Gastrocnemius medialis (tissue), 4 donors: ENCODE data around the gene SPATA25. TPM values are rescaled to one million over a fixed set of nuclear protein-coding genes. Genes with fewer than 3 reads are reported as not detected.

Source experiments
- ATAC-seq, 2 donors: fragments of 150-250 bp; one replicate each; pipeline ENCODE4 v1.9.1; 2016
- DNase-seq, 2 donors: peaks; one replicate each; pipeline ENCODE4 v3.0.0-alpha.2; 2019
- H3K27ac ChIP-seq, 4 donors: fragments of 200-600 bp; sonication (generic); 1 replicate in 1 of 4; 2 replicates in 3 of 4; pipeline ENCODE4 v1.5.1; 2016 to 2018; ENCODE audit warnings: mild to moderate bottlenecking in 2 of 4, moderate library complexity in 1 of 4
- H3K27me3 ChIP-seq, 3 donors: fragments of 200-600 bp; sonication (generic) in 2 of 3; 1 replicate in 1 of 3; 2 replicates in 2 of 3; pipeline versions ENCODE4 v1.5.1 to v1.6.0; 2016 to 2019; ENCODE audit warnings: mild to moderate bottlenecking in 1 of 3, moderate library complexity in 1 of 3
- H3K36me3 ChIP-seq, 2 donors: fragments of 200-600 bp; sonication (generic) in 1 of 2; one replicate each; pipeline ENCODE4 v1.5.1; 2017 to 2018
- H3K4me1 ChIP-seq, 2 donors: fragments of 200-600 bp; sonication (generic) in 1 of 2; one replicate each; pipeline ENCODE4 v1.5.1; 2016 to 2017; ENCODE audit warnings: mild to moderate bottlenecking in 2 of 2
- H3K4me3 ChIP-seq, 4 donors: fragments of 200-600 bp; sonication (generic) in 3 of 4; 1 replicate in 1 of 4; 2 replicates in 3 of 4; pipeline ENCODE4 v1.5.1; 2016 to 2019; ENCODE audit warnings: mild to moderate bottlenecking in 2 of 4
- H3K9me3 ChIP-seq, 3 donors: fragments of 200-600 bp; sonication (generic) in 2 of 3; 1 replicate in 1 of 3; 2 replicates in 2 of 3; pipeline ENCODE4 v1.5.1; 2016 to 2019
- CTCF ChIP-seq, 5 experiments: fragments of 450-650 bp in 3 of 5; fragments of 200-600 bp in 2 of 5; sonication (generic) in 2 of 5; IDR thresholded peaks in 4 of 5; conservative IDR thresholded peaks in 1 of 5; 1 replicate in 4 of 5; 2 replicates in 1 of 5; pipeline ENCODE4 v1.5.1; 2016 to 2019; ENCODE audit warnings: antibody characterized with exemption in 5 of 5, mild to moderate bottlenecking in 3 of 5, moderate library complexity in 3 of 5
- POLR2A ChIP-seq, 2 donors: fragments of 450-650 bp; IDR thresholded peaks; one replicate each; pipeline ENCODE4 v1.6.1; 2017; ENCODE audit warnings: antibody characterized with exemption in 2 of 2, mild to moderate bottlenecking in 2 of 2, moderate library complexity in 2 of 2
- in situ Hi-C, 4 donors: fragments of 200-750 bp; cut with MboI; loops; one replicate each; pipeline versions ENCODE4 v1.15.0 to v1.8.0; 2017; ENCODE audit warnings: low sequenced_read_pairs in 4 of 4
- intact Hi-C: fragments of 100-400 bp; cut with DNase I; formaldehyde crosslinking; loops from one replicate; pipeline ENCODE4 v1.15.1; 2023; ENCODE audit warnings: low total_unique reads
- total RNA-seq, 4 donors: library from RNA; depleted of rRNA; stranded (reverse); fragments of >200 nt; gene quantifications; one replicate each; pipeline versions ENCODE4 v1.1.0 to v1.2.3, GENCODE V29; 2016

The SPATA25 gene
- total RNA-seq, 4 donors from 2014 or later: 0.71 to 4.1 (median 1.8) TPM; not detected in 1

GRCh38 chr20:45848969-45849582 lies 38.3 kb downstream of the SPATA25 start:
- Histone ChIP-seq H3K4me3 (no peak overlapping the region), H3K27ac (peak overlapping the region in 1 of 4 donors; percentile 31), H3K36me3 (peaks cover 0 to 51% of the 10 kb centered on the region in 2 donors), H3K9me3 (no peaks in the 10 kb centered on the region), H3K27me3 (no peaks in the 10 kb centered on the region), H3K4me1 (peaks cover 0 to 10% of the 10 kb centered on the region in 2 donors)
- no peak for DNase-seq
- in situ Hi-C loops (no loop called here), intact Hi-C loops (no loop called here)
- ATAC-seq: no peak
- TF ChIP-seq POLR2A (IDR thresholded peaks at IDR 0.05) (no peak), CTCF (IDR thresholded peaks at IDR 0.05 in 4 of 5, conservative IDR thresholded peaks at IDR 0.05 in 1 of 5) (no peak)

DNA sequence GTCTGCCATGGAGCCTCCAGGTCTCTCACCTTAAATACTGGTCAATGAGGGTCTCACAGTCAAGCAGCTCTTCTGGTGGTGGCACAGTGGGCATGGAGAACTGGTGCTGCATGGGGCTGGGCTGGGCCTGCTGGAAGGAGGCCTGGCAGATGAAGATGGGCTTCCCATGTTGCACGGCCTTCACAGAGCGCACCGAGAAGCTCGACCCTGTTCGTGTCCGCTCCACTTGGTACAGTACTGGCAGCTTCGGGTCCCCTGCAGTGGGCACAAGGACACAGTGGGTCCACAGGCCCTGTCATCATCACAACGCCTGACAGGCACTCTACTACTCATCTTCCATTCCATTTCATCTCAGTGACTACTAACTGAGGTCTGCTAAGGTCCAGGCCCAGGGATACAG lies 39.0 kb downstream of the SPATA25 start:
- DNase-seq: no peak
- H3K9me3 ChIP-seq: no peaks in the 10 kb centered on the region
- peak overlapping the region in 1 of 4 donors; percentile 31 for H3K27ac ChIP-seq
- no peak for TF ChIP-seq POLR2A (IDR thresholded peaks at IDR 0.05)
- no peak for TF ChIP-seq CTCF (IDR thresholded peaks at IDR 0.05 in 4 of 5, conservative IDR thresholded peaks at IDR 0.05 in 1 of 5)
- no peak overlapping the region for H3K4me3 ChIP-seq
- intact Hi-C loops (no loop called here), in situ Hi-C loops (no loop called here)
- ATAC-seq: no peak
- no peaks in the 10 kb centered on the region for H3K27me3 ChIP-seq
- peaks cover 3 to 17% of the 10 kb centered on the region in 2 donors for H3K4me1 ChIP-seq
- peaks cover 0 to 51% of the 10 kb centered on the region in 2 donors for H3K36me3 ChIP-seq

DNA sequence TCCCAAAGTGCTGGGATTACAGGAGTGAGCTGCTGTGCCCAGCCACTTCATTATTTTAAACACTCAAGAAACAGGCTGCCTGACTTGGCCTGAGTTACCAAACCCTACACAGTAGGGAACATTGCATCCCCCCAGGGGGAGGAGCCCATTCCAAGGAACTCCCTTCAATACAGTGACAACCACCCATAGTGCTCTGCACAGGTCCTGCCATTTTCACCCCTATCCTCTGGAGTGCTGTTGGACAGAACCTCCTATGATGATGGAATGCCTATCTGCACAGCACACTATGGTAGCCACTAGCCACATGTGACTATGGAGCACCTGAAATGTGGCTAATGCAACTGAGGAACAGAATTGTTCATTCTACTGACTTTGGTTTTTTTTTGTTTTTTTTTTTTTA lies 42.0 kb downstream of the SPATA25 start:
- in situ Hi-C loops: no loop called here
- intact Hi-C loops: no loop called here
- Histone ChIP-seq H3K27me3 (no peaks in the 10 kb centered on the region), H3K36me3 (peaks cover 0 to 72% of the 10 kb centered on the region in 2 donors), H3K4me1 (peaks cover 23 to 44% of the 10 kb centered on the region in 2 donors), H3K9me3 (no peaks in the 10 kb centered on the region), H3K4me3 (no peak overlapping the region), H3K27ac (peak overlapping the region in 3 of 4 donors; percentile 14 to 95 (median 42))
- no peak for ATAC-seq
- DNase-seq: no peak
- TF ChIP-seq POLR2A (IDR thresholded peaks at IDR 0.05): no peak

DNA sequence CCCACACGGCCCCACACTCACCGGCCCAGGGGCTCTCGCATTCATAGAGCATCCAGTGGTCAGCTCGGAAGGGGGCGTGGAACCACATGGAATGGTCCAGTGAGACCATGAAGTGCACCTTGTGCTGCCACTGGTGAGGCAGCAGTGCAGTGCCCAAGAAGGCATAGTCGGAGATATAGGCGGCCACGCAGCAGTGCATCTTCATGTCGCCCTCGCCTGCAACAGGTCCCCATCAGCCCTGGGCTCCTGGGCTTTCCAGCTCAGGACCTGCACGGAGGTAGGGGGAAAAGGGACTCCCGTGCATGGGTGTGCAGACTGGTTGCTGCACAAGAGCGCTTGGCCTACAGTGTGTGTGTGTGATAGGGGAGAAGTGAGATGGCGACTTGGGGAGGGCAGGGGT lies 43.9 kb downstream of the SPATA25 start:
- intact Hi-C loops (no loop called here), in situ Hi-C loops (no loop called here)
- Histone ChIP-seq H3K4me1 (peaks cover 27 to 50% of the 10 kb centered on the region in 2 donors), H3K27ac (peak overlapping the region; percentile 61 to 96 (median 84)), H3K9me3 (no peaks in the 10 kb centered on the region), H3K4me3 (no peak overlapping the region), H3K27me3 (no peaks in the 10 kb centered on the region), H3K36me3 (peaks cover 0 to 75% of the 10 kb centered on the region in 2 donors)
- ATAC-seq (no peak), DNase-seq (no peak)
- no peak for TF ChIP-seq CTCF (IDR thresholded peaks at IDR 0.05 in 4 of 5, conservative IDR thresholded peaks at IDR 0.05 in 1 of 5)
- TF ChIP-seq POLR2A (IDR thresholded peaks at IDR 0.05): no peak

GRCh38 chr20:45842169-45842812 lies 45.1 kb downstream of the SPATA25 start:
- Histone ChIP-seq H3K27ac (peak overlapping the region; percentile 61 to 96 (median 84)), H3K4me1 (peaks cover 36 to 55% of the 10 kb centered on the region in 2 donors), H3K36me3 (peaks cover 0 to 79% of the 10 kb centered on the region in 2 donors), H3K27me3 (no peaks in the 10 kb centered on the region), H3K4me3 (no peak overlapping the region), H3K9me3 (no peaks in the 10 kb centered on the region)
- no peak for DNase-seq
- intact Hi-C loops (no loop called here), in situ Hi-C loops (no loop called here)
- peak; percentile 62 to 67 for ATAC-seq
- TF ChIP-seq POLR2A (IDR thresholded peaks at IDR 0.05) (no peak), CTCF (IDR thresholded peaks at IDR 0.05 in 4 of 5, conservative IDR thresholded peaks at IDR 0.05 in 1 of 5) (no peak)
